HG02588 (cell line): ENCODE results near the gene P3H2.

Experiments used
- ATAC-seq: cut with Tn5 transposase; IDR thresholded peaks from one replicate; pipeline ENCODE4 v1.9.1; 2021; ENCODE audit warnings: mild to moderate bottlenecking, moderate library complexity; ENCODE audit not compliant: unreplicated experiment

Gene P3H2

DNA sequence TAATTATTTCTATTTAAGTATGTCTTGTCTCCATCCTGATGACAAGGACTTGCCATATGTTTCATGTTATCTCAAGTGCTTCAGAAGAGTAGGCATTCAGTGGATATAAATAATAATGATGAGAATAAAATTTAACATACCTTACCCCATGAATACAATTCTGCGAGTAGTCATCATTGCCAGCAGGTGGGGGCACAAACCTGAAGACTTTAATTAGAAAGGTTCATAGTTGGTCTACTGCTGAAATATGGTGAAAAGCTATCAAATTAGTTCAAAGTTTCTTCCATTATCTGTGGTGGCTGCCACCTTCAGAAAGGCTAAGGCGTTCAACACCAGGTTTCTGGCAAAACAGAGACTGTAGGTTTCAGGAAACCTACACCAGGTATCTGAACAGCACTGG, 100.9 kb downstream of the P3H2 start:
- no peak for ATAC-seq

DNA sequence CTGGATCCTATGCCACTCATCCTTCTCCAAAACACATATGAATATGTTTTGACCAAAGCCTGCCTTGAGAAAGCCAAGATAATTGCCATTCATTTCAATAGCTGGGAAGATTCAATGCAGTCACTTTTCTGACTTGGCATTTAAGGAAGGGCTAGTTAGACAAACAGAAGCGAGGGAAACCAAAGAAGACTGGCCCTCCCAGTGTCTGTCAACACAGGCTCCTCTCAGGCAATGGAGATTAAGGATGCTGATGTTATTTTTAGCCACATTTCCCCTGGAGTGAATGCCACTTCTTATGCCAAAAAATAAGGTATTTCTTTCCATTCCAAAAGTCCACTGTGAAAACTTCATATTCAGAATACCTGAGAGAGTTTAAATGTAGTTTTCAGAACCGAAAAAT, 101.7 kb downstream of the P3H2 start:
- no peak for ATAC-seq

DNA sequence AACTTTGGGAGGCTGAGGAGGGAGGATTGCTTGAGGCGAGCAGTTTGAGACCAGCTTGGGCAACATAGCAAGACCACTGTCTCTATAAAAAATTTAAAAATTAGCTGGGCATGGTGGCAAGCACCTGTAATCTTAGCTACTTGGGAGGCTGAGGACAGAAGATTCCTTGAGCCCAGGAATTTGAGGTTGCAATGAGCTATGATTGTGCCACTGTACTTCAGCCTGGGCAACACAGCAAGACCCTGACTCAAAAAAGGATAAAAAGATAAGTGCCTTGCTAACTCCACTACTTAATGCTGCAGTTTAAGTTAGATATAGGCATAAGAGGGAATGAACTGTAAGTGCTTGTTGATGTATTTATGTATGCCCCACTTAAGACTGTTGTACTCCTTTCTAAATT, 102.2 kb downstream of the P3H2 start:
- ATAC-seq = no peak

DNA sequence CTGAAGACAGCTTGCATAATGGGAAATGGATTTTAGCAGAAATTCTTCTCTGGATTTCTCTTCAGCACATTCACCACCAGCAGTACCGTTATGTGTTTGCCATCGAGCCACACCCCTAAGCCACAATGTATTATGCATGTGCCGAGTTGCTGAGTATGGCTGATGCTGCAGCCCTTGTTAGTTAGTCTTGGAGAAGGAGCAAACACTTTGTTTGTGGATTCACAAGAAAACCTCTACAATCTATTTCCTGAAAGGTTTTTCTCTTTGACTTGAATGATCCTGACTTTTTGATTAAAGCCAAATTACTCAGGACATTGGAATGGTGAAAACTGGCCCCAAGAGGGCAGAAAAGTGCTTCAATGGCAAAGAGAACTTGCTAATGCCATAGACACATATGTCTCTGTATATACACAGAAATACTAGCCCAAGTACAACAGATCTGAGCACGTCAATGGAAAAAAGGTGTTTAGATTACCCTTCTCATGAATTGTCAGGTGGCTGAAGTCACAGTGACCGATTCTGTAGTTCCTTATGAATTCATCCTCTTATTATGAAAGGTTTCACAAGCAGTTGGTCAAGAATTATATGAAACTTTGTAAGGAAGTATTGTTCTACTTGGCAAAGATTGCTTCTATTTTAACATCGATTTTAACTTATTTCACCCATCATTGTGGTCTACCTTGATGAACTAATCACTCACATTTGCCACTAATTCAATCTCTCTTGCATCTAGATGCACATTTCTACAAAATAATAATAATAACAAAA, 103.0 kb downstream of the P3H2 start:
- no peak for ATAC-seq

DNA sequence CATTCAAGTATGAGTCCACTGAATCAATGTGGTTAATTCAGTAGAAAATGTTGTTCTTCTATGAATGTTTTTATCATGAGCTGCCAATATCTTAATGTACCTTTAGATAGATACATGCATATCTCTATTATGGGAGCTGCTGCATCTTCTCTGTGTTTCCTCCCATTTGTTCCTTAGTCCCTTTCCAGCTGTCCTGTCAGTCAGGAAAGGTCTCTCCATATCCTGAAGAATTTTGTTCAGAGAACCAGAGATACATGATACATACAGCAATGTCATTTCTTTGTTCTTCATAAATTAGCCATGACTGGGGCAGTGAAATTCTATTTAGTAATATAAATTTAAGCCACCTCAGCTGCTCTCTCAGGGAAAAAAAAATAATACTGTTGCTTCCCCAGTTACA, 103.7 kb downstream of the P3H2 start:
- ATAC-seq = no peak

DNA sequence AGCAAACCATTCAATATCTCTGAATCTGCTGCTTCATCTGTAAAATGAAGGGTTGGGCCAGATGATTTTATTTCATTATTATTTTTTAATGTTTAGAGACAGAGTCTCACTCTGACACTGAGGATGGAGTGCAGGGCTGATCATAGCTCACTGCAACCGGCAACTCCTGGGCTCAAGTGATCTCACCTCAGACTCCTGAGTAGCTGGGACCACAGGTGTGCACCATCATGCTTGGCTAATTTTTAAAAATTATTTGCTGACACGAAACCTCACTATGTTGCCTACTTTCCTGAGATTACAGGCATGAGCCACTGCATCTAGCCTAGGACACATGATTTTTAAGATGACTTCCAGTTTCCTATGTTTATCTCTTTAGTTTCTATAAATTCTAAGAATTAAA, 105.8 kb downstream of the P3H2 start:
- ATAC-seq = no peak

DNA sequence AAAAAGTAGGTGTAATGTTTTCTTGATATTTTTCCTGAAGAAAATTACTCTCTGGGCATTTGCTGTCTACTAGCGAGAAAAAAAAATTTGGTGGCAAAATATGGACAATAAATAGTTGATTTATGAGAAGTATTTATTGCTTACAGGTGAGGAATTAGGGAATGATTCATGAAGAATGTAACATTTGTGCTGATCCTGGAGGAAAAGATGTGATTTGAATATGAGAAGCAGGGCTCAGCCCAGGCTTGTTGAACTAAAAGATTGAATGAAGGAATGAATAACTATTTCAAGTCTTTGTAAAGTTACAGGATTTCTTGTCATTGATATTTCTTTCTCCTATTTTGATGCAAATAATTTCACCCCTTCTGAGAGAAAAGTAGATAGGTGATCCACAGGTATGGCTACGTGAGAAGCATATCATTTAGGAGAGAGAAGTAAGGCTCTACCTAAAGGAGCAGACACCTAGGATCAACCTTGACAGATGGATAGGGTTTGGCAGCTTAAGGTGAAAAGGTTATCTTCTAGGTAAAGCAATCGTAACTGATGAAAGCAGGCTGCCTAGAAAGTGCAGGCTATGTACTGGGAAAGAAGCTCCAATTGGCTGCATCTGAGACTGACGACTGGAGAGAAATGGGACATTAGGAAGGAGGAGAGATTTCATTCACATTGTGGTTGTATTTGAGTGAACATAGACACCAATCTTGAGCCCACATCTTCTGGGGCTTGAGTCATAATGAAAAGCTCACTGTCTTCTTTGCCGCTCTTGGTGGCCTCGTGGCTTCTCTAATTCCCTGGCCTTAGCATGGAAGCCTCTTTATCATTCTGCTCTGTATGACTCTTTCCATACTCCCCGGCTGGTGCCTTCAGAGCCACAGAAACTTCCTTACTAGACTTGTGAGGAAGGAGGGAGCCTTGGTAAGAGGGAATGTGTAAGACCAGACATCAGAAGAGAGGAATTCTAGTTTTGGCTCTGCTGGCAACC, 106.5 kb downstream of the P3H2 start:
- no peak for ATAC-seq

DNA sequence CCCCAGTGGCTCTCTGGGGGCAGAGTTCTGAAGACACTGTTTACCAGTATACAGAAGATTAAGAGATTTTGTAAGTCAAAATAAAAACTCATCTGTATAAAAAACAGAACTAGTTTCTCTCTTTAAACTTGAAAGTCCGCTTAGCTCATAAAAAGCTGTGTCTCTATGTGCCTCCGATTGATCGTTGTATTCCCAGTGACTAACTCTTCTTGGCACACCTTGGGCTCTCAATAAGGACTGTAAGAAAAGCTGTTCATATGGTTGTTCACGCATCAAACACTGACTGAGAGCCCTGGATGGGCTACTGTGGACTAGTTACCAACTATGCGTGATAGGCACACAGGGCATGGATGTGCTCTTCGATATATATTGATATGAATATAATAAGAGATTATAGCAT, 107.9 kb downstream of the P3H2 start:
- ATAC-seq = no peak

DNA sequence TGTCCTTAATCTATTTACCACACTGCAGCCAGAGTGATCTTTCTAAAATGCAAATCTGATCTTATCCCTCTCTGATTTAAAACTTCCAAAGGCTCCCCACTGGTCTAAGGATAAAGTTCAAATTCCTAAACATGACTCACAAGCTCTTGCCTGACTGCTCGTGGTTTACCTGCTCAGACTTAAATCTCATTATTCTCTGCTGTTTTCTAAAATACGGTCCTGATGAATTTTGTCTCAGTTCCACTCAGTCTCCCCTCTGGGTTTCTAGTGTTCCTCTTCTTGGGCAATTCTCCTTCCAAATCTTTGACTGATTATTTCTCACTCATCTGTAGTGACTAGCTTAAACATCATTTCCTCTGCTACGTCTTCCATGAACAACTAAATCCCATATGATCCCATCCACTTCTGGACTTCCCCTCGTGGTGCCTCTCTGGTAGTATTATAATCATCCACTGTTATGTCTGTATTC, 108.3 kb downstream of the P3H2 start:
- ATAC-seq = no peak

DNA sequence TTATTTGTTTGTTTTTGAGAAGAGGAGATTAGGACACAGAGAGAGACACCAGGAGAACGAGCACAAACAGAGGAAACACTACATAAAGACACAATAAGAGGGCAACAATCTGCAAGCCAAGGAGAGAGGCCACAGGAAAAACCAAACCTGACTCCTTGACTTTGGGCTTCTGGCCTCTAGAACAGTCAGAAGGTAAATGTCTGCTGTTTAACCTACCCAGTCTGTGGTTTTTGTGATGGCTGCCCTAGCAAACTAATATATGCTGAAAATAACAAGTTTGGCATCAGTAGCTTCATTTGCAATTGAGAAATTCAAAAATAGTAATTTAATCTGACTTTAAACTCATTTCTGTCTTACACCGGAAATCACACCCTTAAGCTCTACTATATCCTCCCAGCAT, 110.2 kb downstream of the P3H2 start:
- ATAC-seq = no peak

DNA sequence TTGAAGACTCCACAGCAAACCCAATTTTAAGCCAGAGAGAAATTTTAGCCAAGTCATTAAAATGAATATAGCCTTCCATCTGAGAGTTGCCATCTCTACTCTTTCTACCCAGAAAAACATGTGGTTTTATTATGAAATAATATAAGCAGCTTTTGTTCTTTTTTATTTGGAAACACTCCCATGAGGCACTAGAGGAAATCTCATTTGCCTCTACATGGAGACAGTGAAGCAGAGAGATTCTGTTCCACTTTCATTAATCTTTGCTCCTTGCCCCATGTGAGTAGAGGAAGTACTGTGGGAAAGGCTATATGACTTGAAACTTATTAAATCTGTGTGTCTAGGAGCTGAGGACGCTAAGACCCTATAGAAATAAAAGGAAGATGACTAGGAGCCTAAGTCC, 111.1 kb downstream of the P3H2 start:
- ATAC-seq = no peak

DNA sequence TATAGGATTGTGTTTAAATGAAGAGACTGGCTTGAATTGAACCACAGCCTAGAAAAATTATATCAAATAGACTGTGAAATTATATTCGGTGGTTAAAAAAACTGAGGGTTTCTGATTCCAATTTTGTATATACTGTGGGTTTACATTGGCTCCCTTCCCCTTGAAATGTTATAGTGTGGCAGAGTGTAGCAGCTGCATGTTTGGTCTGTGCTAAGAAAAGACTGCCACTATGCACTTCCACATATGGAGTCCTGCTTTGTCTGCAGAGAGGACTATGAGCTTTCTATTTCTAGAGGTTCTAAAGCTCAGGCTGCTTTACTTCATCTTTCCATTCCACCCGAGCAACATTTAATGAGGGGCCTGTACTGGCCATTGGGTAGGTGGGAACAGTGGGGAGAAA, 112.3 kb downstream of the P3H2 start:
- ATAC-seq = no peak

DNA sequence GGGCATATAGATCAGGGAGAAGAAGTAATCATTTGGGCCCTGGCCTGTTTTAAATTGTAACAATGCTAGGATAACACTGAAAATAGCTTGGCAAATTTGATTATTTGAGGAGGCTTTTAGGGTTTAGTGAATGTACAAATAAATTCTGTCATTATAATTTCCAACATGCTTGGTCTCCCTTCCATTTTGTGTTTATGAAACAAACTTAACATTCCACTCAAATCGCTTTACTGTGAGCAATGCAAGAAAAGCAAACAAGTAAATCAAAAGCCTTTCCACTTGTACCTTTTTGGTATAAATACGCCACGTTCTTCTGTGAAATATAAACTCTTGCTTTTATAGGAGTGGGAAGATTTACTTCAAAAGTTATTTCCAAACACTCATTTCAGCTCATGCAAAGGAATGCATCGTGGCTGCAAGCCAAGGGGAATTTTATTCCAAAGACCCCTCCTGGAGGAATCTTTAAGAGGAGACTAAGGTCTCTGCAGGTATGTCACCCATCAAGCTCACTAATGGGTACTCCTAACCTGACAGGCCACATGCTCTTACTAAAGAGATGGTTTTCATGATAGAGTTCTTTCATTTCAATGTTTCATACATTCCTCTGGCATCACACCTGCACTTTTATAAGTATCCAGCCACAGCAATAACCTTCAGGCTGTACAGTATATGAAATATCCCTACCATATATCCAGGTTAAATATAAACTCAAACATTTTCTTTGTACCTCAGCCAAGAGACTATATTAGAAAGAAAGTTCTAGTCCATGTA, 115.2 kb downstream of the P3H2 start:
- no peak for ATAC-seq

DNA sequence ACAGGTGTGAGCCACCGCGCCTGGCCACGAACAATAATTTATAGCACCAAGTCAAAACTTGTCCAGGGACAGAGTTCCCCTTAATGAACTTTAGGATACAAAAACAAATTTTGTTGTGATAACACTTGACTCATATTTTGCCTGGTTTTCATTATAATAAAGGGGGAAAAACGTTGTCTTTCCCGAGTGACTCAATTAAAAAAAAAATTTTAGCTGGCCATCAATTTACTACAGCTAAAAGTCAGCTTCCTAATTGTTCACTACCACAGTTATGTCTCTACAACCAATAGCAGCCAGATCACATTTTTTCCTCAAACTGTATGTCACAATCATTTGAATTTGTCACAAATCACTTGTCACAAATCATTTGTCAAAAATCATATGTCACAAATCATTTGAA, 116.0 kb downstream of the P3H2 start:
- ATAC-seq = no peak

DNA sequence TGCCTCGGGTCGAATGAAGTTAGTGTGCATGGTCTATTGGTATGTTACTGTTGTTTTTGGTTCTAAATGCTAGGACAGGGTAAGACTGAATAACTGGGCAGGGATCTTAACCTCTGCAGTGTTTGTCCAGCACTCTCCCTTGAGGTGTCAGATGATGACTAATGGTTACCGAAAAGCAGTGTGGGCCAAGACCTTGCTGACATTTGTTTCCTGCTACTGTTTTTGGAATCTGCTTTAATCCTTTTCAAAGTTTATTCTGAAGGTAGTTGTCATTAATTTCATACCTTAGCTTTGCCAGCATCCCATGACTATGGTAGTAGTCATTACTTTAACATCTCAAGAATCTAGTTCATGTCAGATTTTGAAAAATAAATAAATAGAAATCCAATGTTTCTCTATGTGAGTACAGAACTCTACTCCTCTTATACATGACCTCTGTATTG, 117.0 kb downstream of the P3H2 start:
- ATAC-seq = no peak

DNA sequence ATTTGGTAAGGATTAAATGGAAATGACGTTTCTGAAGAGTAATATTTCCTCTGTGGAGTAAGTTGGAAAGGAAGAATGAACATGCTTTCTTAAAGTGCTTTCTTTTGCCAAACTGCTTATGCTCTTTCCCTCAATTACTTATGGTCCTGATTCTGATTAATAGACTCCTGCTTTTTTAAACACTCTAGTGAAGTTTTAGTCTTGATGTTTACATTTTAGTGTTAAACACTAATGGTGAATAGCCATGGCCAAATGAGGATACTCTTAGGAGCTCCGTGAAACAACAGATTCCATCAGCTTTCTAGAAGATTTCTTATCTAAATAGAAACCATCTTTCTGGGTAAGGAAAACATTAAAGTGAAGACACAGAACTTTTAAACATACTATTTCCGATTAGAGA, 117.6 kb downstream of the P3H2 start:
- ATAC-seq = no peak

DNA sequence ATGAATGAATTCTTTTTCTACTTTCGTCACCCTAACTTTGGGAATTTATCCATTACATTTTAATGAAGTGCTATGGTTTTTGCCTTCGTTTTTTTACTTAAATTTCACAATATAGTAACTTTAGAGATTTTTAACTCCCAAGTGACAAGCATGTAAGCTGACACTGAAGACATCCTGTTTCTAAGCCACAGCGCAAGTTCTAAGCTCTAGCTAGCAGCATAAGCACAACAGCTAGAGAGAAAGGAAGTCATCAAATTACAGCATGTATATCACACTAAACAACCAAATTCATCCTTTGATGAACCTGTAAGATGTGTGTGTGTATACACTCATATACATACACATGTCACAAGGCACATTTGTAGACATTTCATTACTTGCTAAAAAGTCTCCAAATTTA, 119.3 kb downstream of the P3H2 start:
- ATAC-seq = no peak

DNA sequence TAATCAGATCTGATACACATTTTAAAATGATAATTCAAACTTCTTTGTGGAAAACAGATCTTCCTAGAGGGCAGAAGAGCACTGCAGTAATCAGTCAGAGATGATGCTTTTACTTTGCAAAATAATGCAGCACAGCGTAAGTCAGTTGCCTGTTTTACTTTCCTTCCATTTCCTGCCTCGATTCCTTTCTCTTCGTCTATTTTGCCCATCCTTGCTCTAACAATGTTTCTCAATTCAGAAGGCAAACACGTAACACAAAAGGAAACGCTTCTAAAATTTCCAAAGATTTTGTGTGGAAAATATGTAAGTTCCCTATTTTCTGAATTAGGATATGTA, 119.9 kb downstream of the P3H2 start:
- ATAC-seq = no peak

DNA sequence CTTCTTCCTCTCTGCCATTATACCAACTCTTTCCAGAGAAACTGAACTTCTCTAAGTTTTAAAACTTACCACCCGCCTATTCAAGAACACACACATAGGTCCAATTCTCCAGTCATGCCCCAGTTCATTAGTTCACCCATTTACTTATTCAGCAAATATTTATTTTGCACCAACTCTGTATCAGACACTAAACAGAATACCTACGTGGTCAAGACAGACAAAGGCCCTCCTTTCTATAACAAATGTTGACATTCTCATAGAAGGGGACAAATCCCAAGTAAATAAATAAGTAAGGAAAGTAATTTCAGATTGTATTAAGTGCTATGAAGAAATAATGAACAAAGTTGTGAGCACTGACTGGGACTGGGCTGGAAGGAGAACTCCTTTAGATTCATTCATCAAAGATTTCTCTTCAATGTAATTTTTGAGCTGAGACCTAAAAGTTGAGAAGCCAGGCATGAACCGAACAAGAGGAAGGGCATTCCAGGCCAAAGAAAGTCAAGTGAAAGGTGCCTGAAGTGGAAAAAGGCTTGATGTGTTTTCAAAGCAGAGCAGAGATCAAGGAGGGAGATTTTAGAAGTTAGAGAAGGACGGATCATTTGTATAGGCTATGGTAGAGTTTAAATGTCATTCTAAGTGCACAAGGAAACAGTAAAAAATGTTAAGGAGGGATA, 120.4 kb downstream of the P3H2 start:
- no peak for ATAC-seq

DNA sequence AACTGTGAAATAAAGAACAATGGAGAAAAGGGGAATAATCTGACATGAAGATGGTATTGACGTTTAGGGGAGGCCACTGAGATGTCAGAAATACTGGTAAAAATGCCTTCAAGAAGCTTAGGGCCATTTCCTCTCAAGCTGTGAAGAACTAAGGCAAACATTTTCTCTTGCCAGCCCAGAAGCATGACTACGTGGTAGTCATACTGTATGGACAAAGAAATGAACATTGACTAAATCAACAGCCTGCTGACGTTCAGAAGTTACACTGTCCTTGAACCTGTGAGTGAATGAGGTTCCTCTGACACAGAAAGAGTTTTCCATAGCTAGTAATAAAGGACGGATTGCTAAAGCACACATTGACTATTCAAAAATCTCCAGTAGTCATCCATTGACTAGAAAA, 121.0 kb downstream of the P3H2 start:
- no peak for ATAC-seq

DNA sequence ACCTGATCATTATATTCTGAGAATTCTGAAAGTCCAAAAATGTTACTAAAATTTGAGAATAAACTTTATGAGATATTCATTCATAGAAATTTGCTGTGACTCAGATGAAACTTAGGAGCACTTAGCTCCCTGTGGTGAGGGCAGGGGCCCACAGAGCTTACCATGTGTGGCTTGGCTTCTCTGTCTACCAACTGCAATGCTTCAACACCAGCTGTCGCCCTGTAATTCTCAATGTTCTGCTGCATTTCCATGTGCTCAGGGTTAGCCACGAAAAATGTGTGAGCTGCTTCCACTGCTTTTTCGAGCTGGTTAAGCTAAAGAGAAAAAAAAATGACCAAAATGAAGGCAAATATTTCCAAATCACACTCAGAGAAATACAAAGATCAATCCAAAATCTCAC, 125.6 kb downstream of the P3H2 start:
- no peak for ATAC-seq
